Bronchial epithelial cell (primary cell): ENCODE measurements around the gene DYRK1A. TPM values are rescaled to one million over a fixed set of nuclear protein-coding genes. Genes with fewer than 3 reads are reported as not detected.

Experiments
- DNase-seq: peaks from one replicate; pipeline ENCODE4 v3.0.0-alpha.2; 2010; ENCODE audit warnings: low read depth
- FAIRE-seq: peaks from 2 replicates; lab custom pipeline; 2011; peaks lifted over from hg19 to GRCh38; lab: Jason Lieb, UNC
- H3K27me3 ChIP-seq: 2 replicates; pipeline ENCODE4 v1.5.1; 2011; ENCODE audit warnings: low read length; ENCODE audit not compliant: control insufficient read depth, insufficient read depth
- H3K36me3 ChIP-seq: 2 replicates; pipeline ENCODE4 v1.5.1; 2011; ENCODE audit warnings: low read length; ENCODE audit not compliant: control insufficient read depth, insufficient read depth
- H3K4me3 ChIP-seq: 2 replicates; pipeline ENCODE4 v1.5.1; 2011; ENCODE audit warnings: mild to moderate bottlenecking, low read depth, low read length, control low read depth
- CTCF ChIP-seq: IDR thresholded peaks from 2 replicates; pipeline ENCODE4 v1.5.1; 2011; ENCODE audit warnings: mild to moderate bottlenecking, moderate library complexity, low read length, control low read depth, inconsistent platforms; ENCODE audit not compliant: insufficient read depth, severe bottlenecking
- total RNA-seq: library from RNA; depleted of rRNA; stranded (reverse); fragments of >200 nt; gene quantifications from 2 replicates; pipeline ENCODE4 v1.2.1, GENCODE V29; 2014

The DYRK1A gene
- total RNA-seq, 1 donor from 2014 or later = 51.1 TPM

DNA sequence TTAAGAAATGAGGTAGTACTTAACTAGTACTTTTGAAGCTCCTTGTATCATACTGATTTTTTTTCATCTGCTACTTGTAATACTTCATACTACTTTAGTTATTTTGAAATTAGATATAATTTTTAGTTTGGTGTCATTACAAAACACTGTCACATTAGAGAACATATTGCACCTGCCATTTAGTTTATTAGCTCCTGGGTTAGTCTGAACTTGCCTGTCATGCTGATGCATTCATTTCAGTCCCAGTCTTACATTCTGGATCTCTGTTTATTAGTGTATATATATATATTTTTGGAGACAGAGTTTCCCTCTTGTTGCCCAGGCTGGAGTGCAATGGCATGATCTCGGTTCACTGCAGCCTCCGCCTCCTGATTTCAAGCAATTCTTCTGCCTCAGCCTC, 50.3 kb downstream of the DYRK1A start:
- no peaks in the 10 kb centered on the region for H3K27me3 ChIP-seq

DNA sequence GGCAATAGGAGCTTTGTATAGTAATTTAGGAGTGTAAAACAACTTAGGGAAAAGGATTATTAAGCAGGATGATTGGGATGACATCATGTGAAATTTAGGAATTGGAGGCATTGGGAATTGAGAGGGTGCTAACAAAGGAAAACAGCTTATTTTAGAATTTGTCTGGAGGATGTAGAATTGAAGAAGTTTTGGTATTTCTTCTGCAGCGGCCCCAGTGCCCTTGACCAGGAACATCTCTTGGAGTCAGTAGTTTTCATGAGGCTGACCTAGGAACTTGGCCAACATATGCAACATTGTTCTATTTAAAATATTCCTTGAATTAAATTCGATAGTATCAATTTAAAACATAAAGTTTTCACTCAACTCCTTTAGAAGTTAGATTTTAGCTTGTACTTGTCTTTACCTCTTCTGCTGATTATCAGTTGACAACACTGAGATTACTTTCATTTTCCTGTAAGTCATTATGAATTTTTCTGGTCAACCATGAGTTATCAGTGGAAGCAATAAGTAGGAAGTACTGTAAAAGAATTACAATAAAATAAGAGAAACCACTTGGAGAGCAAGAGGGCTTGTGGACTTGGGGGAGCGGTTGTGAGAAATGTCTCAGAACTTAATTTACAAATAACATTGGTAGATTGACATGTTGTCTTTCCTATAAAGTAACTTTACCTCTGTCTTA, 52.8 kb downstream of the DYRK1A start:
- FAIRE-seq (no peak), DNase-seq (no peak)
- no peak overlapping the region for H3K4me3 ChIP-seq
- no peak for TF ChIP-seq CTCF
- peaks cover 4% of the 10 kb centered on the region for H3K36me3 ChIP-seq
- H3K27me3 ChIP-seq = no peaks in the 10 kb centered on the region

More for the DNA sequence above, 50.3 kb downstream of the DYRK1A start:
- DNase-seq (no peak), FAIRE-seq (no peak)
- no peak overlapping the region for H3K4me3 ChIP-seq
- no peaks in the 10 kb centered on the region for H3K36me3 ChIP-seq
- no peak for TF ChIP-seq CTCF

DNA sequence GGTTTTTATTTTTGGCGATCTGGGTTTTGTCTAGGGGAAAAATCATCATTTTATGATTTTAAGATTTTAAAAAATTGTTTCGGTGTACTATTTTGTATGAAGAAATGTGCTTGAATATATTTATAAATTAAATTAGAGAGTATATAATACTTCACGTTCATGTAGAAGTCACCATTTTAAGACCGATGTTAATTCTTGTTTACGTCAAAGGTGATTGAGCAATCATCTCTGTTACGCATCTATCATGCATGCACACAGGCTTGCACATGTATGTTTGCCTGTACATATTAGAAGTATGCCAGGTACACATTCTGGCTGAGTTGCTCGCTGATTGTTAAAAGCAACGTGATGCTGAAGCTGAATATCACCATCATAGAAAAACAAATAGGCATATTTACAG, 54.7 kb downstream of the DYRK1A start:
- DNase-seq (no peak), FAIRE-seq (no peak)
- Histone ChIP-seq H3K36me3 (peaks cover 7% of the 10 kb centered on the region), H3K4me3 (no peak overlapping the region), H3K27me3 (no peaks in the 10 kb centered on the region)
- TF ChIP-seq CTCF = no peak

GRCh38 chr21:37422382-37422781, 55.8 kb downstream of the DYRK1A start:
- no peak for DNase-seq
- H3K4me3 ChIP-seq = no peak overlapping the region
- FAIRE-seq = no peak
- no peak for TF ChIP-seq CTCF
- H3K27me3 ChIP-seq = no peaks in the 10 kb centered on the region
- peaks cover 7% of the 10 kb centered on the region for H3K36me3 ChIP-seq

- H3K36me3 ChIP-seq = peaks cover 7% of the 10 kb centered on the region
- FAIRE-seq (no peak), DNase-seq (no peak)
- H3K27me3 ChIP-seq = no peaks in the 10 kb centered on the region
- TF ChIP-seq CTCF = no peak
- H3K4me3 ChIP-seq = no peak overlapping the region
Measured at GRCh38 chr21:37423103-37423502, 56.5 kb downstream of the DYRK1A start.

GRCh38 chr21:37424396-37424795, 57.8 kb downstream of the DYRK1A start:
- DNase-seq = no peak
- H3K36me3 ChIP-seq = peaks cover 7% of the 10 kb centered on the region
- no peak for FAIRE-seq

More at GRCh38 chr21:37424396-37424795, 57.8 kb downstream of the DYRK1A start:
- H3K27me3 ChIP-seq = no peaks in the 10 kb centered on the region
- no peak overlapping the region for H3K4me3 ChIP-seq
- no peak for TF ChIP-seq CTCF
